ENCODE measurements around the gene CRYGB. TPM values are rescaled to one million over a fixed set of nuclear protein-coding genes. Genes with fewer than 3 reads are reported as not detected.

The CRYGB gene
- total and polyA plus RNA-seq, 2 of the 13 experiments (the other 11 are each of a cell fraction or from before 2014, with no cell fraction given): not detected

GRCh38 chr2:208175840-208176153 is 29.8 kb upstream of the CRYGB start:
- Histone ChIP-seq H3K36me3 (replicated peaks in 1 of 2; ENCODE audit: control insufficient read depth in 1 of 2, insufficient read depth in 2 of 2, low read length in 2 of 2) (no peaks in the 10 kb centered on the region), H3K79me2 (ENCODE audit: insufficient read depth, low read length) (no peaks in the 10 kb centered on the region), H4K20me1 (ENCODE audit: insufficient read depth, low read length) (no peaks in the 10 kb centered on the region), H3K9ac (ENCODE audit: insufficient read depth, low read depth, low read length) (no peak overlapping the region), H3K4me3 (replicated peaks in 1 of 3; ENCODE audit: insufficient read depth in 1 of 3, low read depth in 2 of 3, low read length in 3 of 3) (no peak overlapping the region), H3K27me3 (ENCODE audit: control insufficient read depth in 1 of 2, insufficient read depth in 2 of 2, low read length in 2 of 2) (peaks cover 0 to 9% of the 10 kb centered on the region in 2 experiments; a peak in 2 of 5 replicates), H3K4me1 (ENCODE audit: insufficient read depth, low read length) (peaks cover 51% of the 10 kb centered on the region), H2AFZ (ENCODE audit: low read length) (no peak overlapping the region), H3K27ac (ENCODE audit: extremely low read length, insufficient read depth, low read length) (no peak overlapping the region), H3K9me3 (ENCODE audit: low read length) (no peaks in the 10 kb centered on the region), H3K4me2 (ENCODE audit: low read depth, low read length) (peak overlapping the region; percentile 48)
- ATAC-seq (peak; percentile 42), DNase-seq (ENCODE audit: low spot score) (no peak), FAIRE-seq (no peak)
- intact Hi-C loops (cut with micrococcal nuclease; ENCODE audit: unreplicated experiment): loop anchor here (1.0 kb wide), 3 partner anchors 73 to 91 kb away; partner anchors contain the start of genes IDH1 and PIKFYVE
- ChIA-PET POLR2A (interaction anchor here (0.5 to 2.1 kb wide), 4 partner anchors 40 to 510 kb away, joined by 3 to 10 read pairs (median 6); partner anchors contain the start of gene IDH1), CTCF (ENCODE audit: low intra/inter-chr PET ratio, low total read pairs) (interaction anchor here (1.1 to 1.6 kb wide), 3 partner anchors 80 to 430 kb away, joined by 4 to 10 read pairs (median 9); partner anchors contain the start of gene IDH1)
- 15% methylated on average over 6 of the region's 6 CpGs for WGBS (ENCODE audit: low lambda C conversion rate)
- no TSS peak for BruUV-seq (replicated peaks)
- TF ChIP-seq ZSCAN5A (CRISPR knock-in tag; IDR thresholded peaks at IDR 0.05; ENCODE audit: borderline replicate concordance) (0 out of 2 replicates have a peak, but pooled peaks have one; percentile 22), SCMH1 (CRISPR knock-in tag; IDR thresholded peaks at IDR 0.05; ENCODE audit: borderline replicate concordance) (no peak), IKZF5 (CRISPR knock-in tag; IDR thresholded peaks at IDR 0.05) (0 out of 2 replicates have a peak, but pooled peaks have one; percentile 11)
- in situ Hi-C loops (cut with HindIII; ENCODE audit: extremely low pct_ligation_motif_present, low pct_unique_long_range_greater_than_20kb): loop anchor here (5.0 kb wide), 1 partner anchor 77 kb away; no protein-coding TSS in a partner anchor

All from HepG2 (cell line).